GM19372 (cell line): ENCODE measurements around the gene SEL1L2.

Experiments used
- ATAC-seq: cut with Tn5 transposase; IDR thresholded peaks from one replicate; pipeline ENCODE4 v1.9.1; 2021; ENCODE audit warnings: mild to moderate bottlenecking, low read depth, moderate library complexity; ENCODE audit not compliant: unreplicated experiment

Gene SEL1L2

GRCh38 chr20:13824459-13824858 lies 166.0 kb downstream of the SEL1L2 start:
- ATAC-seq: no peak

DNA sequence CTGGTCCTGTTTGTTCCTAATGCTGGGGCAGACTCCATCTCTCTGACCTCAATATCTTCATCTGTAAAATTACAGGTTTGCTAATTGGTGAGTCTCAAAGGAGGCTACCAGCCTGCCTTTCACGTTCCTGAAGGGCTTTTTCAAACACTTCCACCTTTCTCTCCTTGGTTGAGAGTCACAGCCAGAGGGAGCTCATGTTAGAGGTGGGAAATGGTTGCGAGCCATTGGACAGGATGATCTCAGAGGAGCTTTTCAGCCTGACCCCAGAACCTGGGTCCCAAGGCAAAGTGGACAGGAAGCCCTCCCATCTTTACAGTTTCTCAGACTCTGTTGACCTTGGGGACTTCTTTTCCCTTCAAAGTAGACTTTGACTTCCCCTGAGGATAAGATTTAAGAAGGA lies 168.0 kb downstream of the SEL1L2 start:
- ATAC-seq: no peak

- no peak for ATAC-seq
Observed at GRCh38 chr20:13821876-13822275, 168.5 kb downstream of the SEL1L2 start.

DNA sequence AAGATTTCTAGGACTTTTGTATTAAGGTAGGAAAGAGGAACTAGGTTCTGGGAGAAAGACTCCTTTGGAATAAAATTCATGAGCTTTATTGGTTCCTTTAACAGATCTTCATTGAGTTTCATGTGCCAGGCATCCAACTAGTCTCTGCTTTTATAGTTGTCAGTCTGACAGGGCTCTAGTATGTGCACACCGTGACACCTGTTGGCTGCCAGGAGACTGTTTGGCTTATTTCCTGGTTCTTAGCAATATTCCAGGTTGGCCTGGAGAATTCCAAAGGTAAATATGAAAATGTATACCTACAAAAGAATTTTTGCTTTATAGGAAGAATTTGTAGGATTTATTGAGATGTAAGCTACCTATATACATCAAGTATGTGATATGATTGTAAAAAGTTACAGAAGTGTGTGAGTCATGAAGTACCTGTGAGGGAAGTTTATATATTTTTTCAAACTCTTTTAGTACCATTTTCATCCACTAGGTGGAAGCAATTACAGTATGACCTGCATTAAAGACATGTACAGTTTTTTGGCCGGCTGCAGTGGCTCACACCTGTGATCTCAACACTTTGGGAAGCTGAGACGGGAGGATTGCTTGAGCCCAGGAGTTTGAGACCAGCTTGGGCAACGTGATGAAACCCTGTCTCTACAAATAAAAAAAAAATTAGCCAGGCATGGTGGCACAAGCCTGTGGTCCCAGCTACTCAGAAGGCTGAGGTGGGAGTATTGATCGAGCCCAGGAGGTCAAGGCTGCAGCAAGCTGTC lies 170.3 kb downstream of the SEL1L2 start:
- ATAC-seq: peak; percentile 82

GRCh38 chr20:13817342-13817741 lies 173.1 kb downstream of the SEL1L2 start:
- ATAC-seq: no peak

- ATAC-seq: no peak
Observed at GRCh38 chr20:13816757-13817156, 173.7 kb downstream of the SEL1L2 start.

DNA sequence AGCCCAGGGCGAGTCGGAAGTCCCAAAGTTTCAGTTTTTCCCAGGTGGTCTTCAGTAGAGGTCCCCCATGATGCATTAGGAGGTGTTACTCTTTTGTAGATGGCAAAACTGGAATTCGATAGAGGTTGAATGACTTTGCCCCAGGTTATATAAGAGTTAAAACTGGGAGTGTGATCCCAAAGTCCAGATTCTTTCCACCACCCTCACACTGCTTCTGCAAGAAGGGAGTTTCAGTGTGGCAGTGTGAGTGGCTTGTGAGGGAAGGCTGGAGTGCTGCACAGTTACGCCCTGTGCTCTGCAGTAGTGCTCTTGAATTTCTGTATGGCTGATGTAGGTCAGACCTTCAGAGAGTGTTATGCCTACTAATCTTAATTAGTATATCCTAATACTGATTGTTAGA lies 175.7 kb downstream of the SEL1L2 start:
- no peak for ATAC-seq

DNA sequence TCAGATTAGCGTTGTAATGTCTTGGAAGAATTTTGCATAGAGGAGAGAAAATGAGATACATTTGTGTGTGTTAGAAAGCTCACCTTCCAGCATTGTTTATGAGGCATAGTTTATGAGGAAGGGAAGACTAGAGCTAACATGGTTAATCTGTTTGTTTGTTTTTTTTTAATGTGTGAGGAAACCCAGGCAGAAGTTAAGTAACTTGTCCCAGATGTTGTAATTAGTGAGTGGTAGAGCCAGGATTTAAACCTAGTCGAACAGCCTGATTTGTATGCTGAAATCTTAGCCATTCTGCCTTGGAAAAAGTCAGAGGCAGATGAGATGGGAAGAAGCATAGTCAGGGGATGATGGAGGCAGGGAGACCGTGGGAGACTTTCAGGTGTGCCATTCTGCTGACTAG lies 176.5 kb downstream of the SEL1L2 start:
- ATAC-seq: no peak

DNA sequence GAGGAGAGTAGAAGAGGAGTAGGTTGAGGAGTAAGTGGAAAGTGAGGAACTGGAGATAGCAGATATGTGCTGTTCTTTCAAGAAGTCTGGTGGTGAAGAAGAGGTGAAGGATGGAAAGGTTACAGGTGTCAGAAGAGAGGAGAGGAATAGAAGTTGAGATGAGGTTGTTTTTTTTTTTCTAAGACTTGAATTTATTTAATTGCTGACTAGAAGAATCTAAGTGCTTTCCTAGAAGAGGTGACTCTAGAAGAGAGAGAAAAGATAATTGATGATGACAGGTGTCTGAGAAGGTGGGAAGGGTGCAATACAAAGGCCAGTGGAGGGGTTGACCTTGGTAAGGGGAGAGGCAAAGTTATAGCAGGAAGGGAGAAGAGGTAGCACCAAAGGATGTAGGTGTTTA lies 180.0 kb downstream of the SEL1L2 start:
- no peak for ATAC-seq

GRCh38 chr20:13809855-13810254 lies 180.6 kb downstream of the SEL1L2 start:
- ATAC-seq: no peak

DNA sequence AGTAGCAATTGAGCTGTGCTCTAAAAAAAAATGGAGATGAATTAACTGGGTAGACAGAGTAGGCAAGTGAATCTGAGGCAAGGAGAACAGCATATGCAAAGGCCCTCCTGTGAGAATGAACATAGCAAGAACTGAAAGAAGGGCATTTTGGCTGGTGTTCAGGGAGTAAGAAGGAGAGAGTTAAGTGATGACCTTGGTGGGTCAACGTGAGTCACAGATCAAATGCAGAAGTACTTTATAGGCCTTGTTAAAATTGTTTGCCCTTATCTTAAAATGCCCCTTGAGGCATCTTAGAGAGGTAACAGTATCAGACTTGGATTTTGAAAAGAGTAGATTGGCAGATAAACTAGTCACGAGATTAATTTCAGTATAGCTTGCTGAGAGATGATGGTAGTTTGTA lies 181.0 kb downstream of the SEL1L2 start:
- ATAC-seq: no peak

DNA sequence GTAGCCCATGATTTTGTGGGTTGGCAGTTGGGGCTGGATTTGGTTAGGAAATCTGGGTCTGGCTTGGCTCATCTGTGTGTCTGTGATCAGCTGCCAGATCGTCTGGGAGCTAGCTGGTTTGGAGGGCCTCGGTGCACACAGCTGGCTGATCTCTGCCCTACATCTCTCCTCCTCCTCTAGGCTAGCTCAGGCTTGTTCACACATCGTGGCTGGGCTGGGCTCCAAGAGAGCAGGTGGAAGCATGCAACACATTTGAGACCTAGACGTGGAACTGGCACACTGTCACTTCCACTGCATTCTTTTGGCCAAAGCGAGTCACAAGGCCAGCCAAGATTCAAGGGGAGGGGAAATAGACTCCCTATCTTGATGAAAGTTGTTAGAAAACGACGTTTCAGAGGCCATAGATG lies 189.7 kb downstream of the SEL1L2 start:
- no peak for ATAC-seq

DNA sequence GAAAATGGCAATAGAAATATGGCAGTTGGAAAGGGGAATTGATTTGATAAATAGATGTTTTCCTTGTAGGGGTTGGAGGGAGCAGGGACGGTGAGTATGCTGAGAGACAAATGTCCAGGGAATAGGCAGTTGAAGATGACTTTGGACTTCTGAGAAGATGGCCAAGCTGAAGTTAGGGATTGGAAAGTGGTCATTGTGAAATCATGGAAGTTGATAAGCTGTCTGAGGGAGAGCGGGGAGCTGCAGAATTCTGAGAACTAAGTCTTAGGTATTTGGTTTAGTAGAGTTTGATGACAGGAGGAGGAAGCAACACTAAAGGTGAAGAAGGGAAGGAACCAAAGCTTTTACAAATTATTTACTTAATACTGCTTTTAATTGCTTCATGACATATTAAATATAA lies 190.4 kb downstream of the SEL1L2 start:
- no peak for ATAC-seq
